ENCODE results near the gene METTL13.
"Not testable (repeated sequence)": the region's sequence is repeated elsewhere in the genome, so short reads cannot be mapped to it uniquely, and the experiment has no call there.

METTL13 gene

DNA sequence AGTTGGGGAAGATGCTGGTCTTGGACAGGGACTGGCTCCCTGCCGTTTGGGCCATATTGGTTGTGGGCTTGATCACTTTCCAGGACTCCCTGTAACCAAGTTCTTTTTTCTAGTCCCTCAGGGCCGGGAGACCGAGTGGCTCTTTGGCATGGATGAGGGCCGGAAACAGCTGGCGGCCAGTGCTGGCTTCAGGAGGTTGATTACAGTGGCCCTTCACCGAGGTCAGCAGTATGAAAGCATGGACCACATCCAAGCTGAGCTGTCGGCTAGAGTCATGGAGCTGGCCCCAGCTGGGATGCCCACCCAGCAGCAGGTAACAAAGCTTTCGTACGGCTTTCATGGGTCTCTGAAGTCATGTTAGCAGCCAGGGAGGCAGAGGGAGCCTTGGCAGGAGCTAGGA is 4.3 kb downstream of the METTL13 start:
- ATAC-seq (replicated peaks), result no peak
- Mint-ChIP-seq H3K9me3 (no peaks in the 10 kb centered on the region), H3K4me3 (no peak overlapping the region), H3K36me3 (peaks cover 55 to 72% of the 10 kb centered on the region in 2 donors), H3K27ac (no peak overlapping the region), H3K4me1 (peaks cover 27 to 42% of the 10 kb centered on the region in 2 donors), H3K27me3 (no peaks in the 10 kb centered on the region)
- no peak for DNase-seq

DNA sequence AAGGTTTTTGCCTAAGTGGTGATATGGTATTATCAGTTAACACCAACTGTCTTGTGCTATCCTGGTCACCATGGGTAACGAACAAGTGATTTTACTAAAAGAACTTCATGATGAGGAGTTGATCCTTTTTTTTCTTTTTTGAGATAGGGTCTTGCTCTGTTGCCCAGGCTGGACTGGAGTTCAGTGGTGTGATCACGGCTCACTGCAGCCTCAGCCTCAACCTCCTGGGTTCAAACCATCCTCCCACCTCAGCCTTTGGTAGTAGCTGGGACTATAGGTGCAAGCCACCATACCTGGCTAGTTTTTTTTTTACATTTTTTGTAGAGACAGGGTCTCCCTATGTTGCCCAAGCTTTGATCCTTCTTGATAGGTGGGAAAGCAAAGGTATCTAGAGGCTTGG is 5.1 kb downstream of the METTL13 start:
- Mint-ChIP-seq H3K4me3 (no peak overlapping the region), H3K9me3 (no peaks in the 10 kb centered on the region), H3K27me3 (no peaks in the 10 kb centered on the region), H3K27ac (no peak overlapping the region), H3K4me1 (peaks cover 26 to 42% of the 10 kb centered on the region in 2 donors), H3K36me3 (peaks cover 59 to 76% of the 10 kb centered on the region in 2 donors)
- DNase-seq (no peak), ATAC-seq (replicated peaks) (no peak)

DNA sequence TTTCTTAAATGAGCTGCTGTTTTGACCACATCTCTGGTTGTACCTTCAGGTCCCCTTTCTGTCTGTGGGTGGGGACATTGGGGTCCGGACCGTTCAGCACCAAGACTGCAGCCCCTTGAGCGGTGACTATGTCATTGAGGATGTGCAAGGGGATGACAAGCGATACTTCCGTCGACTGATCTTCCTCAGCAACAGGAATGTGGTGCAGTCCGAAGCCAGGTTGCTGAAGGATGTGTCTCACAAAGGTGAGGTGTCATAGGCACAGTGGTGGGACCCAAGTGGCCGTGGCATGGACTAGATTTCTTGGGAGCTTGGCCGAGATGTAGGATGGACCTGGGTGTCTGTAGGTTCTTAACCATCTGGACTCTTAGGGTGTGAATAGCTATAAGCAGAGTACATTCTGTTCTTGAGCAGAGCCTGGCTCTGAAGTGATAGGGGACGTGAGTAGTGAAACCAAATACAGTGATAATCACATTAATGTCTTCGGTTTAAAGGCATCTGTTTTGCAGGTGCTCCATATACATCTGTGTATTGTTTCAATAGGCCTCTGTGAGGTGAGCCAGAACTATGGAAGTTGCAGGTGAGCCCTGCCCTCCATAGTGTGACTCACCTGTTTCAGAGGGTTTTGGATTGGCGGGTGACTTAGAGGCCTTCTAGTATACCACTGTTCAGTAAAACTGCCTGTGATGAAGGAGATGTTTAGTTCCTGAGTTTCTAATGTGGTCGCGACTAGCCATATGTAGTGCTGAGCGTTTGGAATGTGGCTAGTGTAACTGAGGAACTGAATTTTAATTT is 6.4 kb downstream of the METTL13 start:
- H3K4me1 Mint-ChIP-seq, result peaks cover 21 to 36% of the 10 kb centered on the region in 2 donors
- ATAC-seq (replicated peaks), result no peak
- peaks cover 58 to 81% of the 10 kb centered on the region in 2 donors for H3K36me3 Mint-ChIP-seq
- no peaks in the 10 kb centered on the region for H3K27me3 Mint-ChIP-seq
- H3K4me3 Mint-ChIP-seq, result no peak overlapping the region
- no peak overlapping the region for H3K27ac Mint-ChIP-seq
- no peak for DNase-seq
- no peaks in the 10 kb centered on the region for H3K9me3 Mint-ChIP-seq

DNA sequence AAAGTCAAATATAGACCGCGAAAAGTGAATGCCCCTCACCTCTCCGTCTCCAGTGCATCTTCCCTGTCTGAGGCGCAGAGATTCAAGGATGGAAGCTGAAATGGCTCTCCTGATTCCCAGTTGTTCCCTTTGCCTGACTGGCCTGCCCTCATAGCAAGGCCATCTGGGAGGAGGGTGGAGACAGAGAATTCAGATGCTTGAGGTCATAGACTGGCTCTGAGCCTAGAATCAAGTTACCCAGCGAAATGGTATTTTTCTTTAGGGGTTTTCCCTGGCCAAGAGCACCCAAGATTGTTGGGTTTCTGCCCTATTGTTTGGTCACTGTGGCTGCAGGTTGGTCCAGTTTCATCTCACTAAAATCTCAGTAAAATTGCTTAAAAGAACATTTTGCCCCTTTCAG is 7.2 kb downstream of the METTL13 start:
- Mint-ChIP-seq H3K27ac (no peak overlapping the region), H3K4me3 (no peak overlapping the region), H3K27me3 (no peaks in the 10 kb centered on the region), H3K9me3 (no peaks in the 10 kb centered on the region), H3K4me1 (peaks cover 16 to 30% of the 10 kb centered on the region in 2 donors), H3K36me3 (peaks cover 56 to 79% of the 10 kb centered on the region in 2 donors)
- DNase-seq, result no peak
- ATAC-seq (replicated peaks), result no peak

DNA sequence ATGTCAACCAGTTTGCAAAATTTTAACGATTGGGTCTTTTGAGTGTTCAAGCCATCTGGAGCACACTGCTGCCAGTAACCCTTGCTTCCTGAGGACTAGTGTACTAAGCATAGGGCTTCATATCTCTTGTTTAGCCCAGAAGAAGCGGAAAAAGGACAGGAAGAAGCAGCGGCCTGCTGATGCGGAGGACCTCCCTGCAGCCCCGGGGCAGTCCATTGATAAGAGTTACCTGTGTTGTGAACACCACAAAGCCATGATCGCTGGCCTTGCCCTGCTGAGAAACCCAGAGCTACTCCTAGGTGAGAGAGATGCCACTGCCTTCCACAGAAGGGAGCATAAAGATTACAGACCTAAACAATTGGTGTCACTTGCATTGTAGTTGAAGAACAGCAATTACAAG is 8.9 kb downstream of the METTL13 start:
- no peaks in the 10 kb centered on the region for H3K27me3 Mint-ChIP-seq

DNA sequence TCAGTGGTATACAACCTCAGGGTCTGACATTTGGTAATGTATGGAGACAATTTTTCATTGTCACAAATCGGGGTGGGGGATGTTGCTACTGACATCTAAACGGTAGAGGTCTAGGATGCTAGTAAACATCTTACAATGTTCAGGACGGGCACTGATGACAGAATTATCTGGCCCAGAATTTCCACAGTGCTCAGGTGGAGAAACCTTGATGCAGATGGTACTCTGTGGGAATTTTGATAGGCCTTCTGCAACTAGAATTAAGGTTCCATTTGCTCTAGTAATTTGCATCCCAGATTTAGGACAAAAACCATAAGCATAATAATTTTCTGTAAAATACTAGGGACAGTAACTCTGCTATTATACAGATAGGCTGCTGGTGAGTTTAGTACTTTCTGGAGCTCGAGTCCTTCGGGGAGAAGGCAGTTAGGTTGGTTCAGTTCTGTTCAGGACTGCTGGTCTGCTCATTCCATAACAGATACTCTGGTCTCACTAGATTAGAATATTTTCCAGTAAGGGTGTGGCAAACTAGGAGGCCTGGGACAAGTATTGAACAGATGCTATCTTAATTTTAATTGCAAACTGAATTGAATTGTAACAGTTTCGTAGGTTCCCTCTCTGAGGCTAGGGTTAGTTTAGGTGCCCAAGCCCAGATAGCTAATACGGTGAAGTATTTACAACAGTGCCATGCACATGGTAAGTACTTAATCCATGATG is 11.4 kb downstream of the METTL13 start:
- Mint-ChIP-seq H3K27me3 (no peaks in the 10 kb centered on the region), H3K4me3 (no peak overlapping the region), H3K36me3 (peaks cover 57 to 78% of the 10 kb centered on the region in 2 donors), H3K4me1 (peaks cover 6 to 11% of the 10 kb centered on the region in 2 donors), H3K27ac (no peak overlapping the region), H3K9me3 (no peaks in the 10 kb centered on the region)
- DNase-seq (no peak), ATAC-seq (replicated peaks) (no peak)

More for the DNA sequence above, 8.9 kb downstream of the METTL13 start:
- Mint-ChIP-seq H3K9me3 (no peaks in the 10 kb centered on the region), H3K27ac (no peak overlapping the region), H3K36me3 (peaks cover 62 to 80% of the 10 kb centered on the region in 2 donors), H3K4me3 (no peak overlapping the region), H3K4me1 (peaks cover 9 to 19% of the 10 kb centered on the region in 2 donors)
- ATAC-seq (replicated peaks) (no peak), DNase-seq (no peak)

DNA sequence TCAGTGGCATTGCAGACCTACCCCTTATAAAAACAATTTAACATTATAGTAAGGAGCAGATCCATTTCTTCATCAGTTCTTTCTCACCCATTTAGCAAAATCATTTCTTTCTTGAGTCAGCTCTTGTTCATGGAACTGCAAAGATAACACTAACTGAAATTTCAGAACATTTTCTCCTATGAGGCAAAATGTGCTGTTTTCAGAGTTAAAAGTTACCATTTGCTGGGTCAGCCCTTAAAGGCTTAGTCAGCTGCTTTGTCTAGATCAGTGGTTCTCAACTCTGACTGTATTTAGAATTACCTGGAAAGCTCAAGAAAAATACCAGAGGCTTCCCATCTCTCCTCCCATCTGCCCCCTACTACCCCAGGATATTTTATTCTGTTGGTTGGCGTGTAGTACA is 12.2 kb downstream of the METTL13 start:
- peaks cover 58 to 79% of the 10 kb centered on the region in 2 donors for H3K36me3 Mint-ChIP-seq
- peak overlapping the region in 1 of 2 donors; percentile 30 for H3K4me3 Mint-ChIP-seq
- no peak overlapping the region for H3K27ac Mint-ChIP-seq
- H3K9me3 Mint-ChIP-seq, result no peaks in the 10 kb centered on the region
- ATAC-seq (replicated peaks) (no peak), DNase-seq (no peak)
- peaks cover 6 to 8% of the 10 kb centered on the region in 2 donors for H3K4me1 Mint-ChIP-seq
- H3K27me3 Mint-ChIP-seq, result no peaks in the 10 kb centered on the region

DNA sequence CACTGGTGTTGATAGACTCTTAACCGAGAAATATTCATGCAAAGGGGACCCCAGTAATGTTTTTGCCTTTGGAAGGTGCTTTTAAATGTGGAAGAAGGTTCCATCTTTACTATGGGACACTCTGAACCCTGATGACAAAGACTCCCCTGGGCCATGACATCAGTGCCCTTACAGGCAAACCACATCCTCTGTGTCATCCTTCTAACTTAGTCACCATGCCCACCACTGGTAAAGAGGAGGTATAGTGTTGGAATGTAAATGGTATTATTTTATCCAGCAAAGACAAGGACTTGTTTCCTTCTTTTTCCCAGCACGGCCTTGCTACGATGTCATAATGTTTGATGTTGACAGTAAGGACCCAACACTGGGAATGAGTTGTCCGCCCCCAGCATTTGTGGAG is 12.6 kb downstream of the METTL13 start:
- Mint-ChIP-seq H3K36me3 (peaks cover 54 to 79% of the 10 kb centered on the region in 2 donors), H3K9me3 (no peaks in the 10 kb centered on the region), H3K4me3 (peak overlapping the region in 1 of 2 donors; percentile 30), H3K27ac (peak overlapping the region; percentile 21), H3K27me3 (no peaks in the 10 kb centered on the region), H3K4me1 (peaks cover 6 to 8% of the 10 kb centered on the region in 2 donors)
- ATAC-seq (replicated peaks) (peak; percentile 84 to 90), DNase-seq (no peak)

DNA sequence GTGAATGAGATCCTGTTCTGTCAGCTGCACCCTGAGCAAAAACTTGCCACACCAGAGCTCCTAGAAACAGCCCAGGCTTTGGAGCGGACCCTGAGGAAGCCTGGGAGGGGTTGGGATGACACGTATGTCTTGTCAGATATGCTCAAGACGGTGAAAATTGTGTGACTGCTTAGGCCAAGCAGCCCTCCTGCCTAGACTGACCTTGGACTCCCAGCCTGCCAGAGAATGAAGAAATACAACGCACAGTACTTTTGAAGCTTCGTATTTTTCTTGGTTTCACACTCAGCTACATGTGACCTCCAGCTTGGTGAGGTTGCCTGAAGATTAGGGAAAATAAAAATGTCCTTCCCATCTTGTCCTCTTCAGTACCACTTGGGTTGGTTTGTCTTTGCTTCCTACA is 15.1 kb downstream of the METTL13 start:
- peaks cover 6 to 8% of the 10 kb centered on the region in 2 donors for H3K4me1 Mint-ChIP-seq
- no peak for DNase-seq
- H3K4me3 Mint-ChIP-seq, result no peak overlapping the region
- peaks cover 47 to 64% of the 10 kb centered on the region in 2 donors for H3K36me3 Mint-ChIP-seq
- ATAC-seq (replicated peaks), result no peak
- H3K27me3 Mint-ChIP-seq, result no peaks in the 10 kb centered on the region
- no peaks in the 10 kb centered on the region for H3K9me3 Mint-ChIP-seq
- peak overlapping the region; percentile 21 for H3K27ac Mint-ChIP-seq

DNA sequence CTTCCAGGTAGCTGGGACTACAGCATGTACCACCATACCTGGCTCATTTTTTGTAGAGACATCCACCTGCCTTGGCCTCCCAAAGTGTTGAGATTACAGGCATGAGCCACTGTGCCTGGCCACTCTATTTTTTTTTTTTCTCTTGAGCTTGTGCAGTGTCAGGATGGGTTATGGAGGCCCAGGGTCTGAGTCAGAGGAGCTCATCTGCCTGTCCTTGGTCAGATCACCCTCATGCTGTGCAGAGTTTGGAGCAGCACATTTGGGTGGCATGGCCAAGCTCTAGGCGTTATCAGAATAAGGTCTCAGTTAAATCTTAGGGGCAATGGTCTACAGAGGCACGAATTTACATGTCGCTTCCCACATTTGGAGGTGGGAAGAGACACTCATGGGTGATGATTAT is 16.9 kb downstream of the METTL13 start:
- Mint-ChIP-seq H3K36me3 (peaks cover 44 to 59% of the 10 kb centered on the region in 2 donors), H3K4me3 (no peak overlapping the region), H3K4me1 (peaks cover 6 to 8% of the 10 kb centered on the region in 2 donors), H3K9me3 (no peaks in the 10 kb centered on the region), H3K27me3 (no peaks in the 10 kb centered on the region), H3K27ac (peak overlapping the region; percentile 27)
- no peak for ATAC-seq (replicated peaks)
- DNase-seq, result no peak

DNA sequence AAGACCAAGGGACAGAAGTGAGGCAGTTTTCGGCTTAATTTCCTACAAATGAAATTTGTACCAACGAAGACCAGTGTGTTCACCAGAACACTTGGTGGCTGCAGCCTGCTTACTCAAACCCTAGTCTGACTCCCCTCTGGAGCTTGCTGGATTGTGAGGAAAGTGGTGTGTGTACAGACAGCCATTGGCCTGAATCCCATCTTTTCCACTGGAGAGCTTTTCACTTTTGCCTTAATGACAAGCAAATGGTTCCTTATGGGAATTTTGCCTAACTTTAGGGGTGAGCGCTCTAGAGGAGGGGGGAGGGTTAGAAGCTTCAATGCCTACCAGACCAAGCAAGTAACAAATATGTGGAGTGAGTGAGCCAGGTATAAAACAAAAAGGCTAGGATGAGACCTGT is 17.3 kb downstream of the METTL13 start:
- H3K27ac Mint-ChIP-seq, result no peak overlapping the region
- H3K27me3 Mint-ChIP-seq, result no peaks in the 10 kb centered on the region

DNA sequence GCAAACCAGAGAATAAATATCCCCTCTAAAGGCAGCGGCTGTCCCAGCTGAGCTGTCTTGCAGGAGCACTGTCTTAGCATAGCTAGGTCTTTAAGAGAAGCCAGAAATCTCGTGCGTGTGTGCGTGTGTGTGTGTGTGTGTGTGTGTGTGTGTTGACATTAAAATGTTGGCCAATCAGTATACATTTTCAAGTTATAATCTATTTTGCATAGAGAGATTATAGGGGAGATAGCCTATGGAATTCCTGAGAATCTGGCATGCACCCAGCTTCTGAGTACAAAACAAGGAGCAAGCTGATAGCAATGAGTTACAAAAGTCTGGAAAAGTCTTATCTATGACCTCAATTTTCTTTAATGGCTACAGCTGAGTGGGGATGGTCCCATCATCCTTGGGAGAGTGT is 17.7 kb downstream of the METTL13 start:
- DNase-seq (no peak), ATAC-seq (replicated peaks) (no peak)
- Mint-ChIP-seq H3K36me3 (peaks cover 40 to 55% of the 10 kb centered on the region in 2 donors), H3K9me3 (no peaks in the 10 kb centered on the region), H3K4me1 (peaks cover 1 to 3% of the 10 kb centered on the region in 2 donors), H3K27ac (no peak overlapping the region), H3K27me3 (no peaks in the 10 kb centered on the region), H3K4me3 (no peak overlapping the region)

More for the DNA sequence above, 17.3 kb downstream of the METTL13 start:
- Mint-ChIP-seq H3K4me1 (peaks cover 5 to 6% of the 10 kb centered on the region in 2 donors), H3K36me3 (peaks cover 44 to 59% of the 10 kb centered on the region in 2 donors), H3K9me3 (no peaks in the 10 kb centered on the region), H3K4me3 (no peak overlapping the region)
- DNase-seq, result no peak
- ATAC-seq (replicated peaks), result no peak

DNA sequence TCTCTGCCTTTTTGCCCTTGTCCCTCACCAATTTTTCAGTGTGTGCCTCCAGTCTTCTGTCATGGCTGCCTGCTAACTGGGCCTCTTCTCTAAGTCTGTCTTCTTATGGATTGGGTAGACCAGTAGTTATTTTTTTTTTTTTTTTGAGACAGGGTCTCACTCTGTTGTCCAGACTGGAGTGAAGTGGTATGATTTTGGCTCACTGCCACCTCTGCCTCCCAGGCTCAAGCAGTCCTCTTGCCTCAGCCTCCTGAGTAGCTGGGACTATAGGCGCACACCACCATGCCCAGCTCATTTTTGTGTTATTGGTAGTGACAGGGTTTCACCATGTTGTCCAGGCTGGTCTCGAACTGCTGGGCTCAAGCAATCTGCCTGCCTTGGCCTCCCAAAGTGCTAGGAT is 18.2 kb downstream of the METTL13 start:
- not testable (repeated sequence) for DNase-seq; H3K9me3 Mint-ChIP-seq; H3K4me1 Mint-ChIP-seq; ATAC-seq (replicated peaks); H3K27me3 Mint-ChIP-seq; H3K4me3 Mint-ChIP-seq; H3K27ac Mint-ChIP-seq
- peaks cover 35 to 50% of the 10 kb centered on the region in 2 donors for H3K36me3 Mint-ChIP-seq

DNA sequence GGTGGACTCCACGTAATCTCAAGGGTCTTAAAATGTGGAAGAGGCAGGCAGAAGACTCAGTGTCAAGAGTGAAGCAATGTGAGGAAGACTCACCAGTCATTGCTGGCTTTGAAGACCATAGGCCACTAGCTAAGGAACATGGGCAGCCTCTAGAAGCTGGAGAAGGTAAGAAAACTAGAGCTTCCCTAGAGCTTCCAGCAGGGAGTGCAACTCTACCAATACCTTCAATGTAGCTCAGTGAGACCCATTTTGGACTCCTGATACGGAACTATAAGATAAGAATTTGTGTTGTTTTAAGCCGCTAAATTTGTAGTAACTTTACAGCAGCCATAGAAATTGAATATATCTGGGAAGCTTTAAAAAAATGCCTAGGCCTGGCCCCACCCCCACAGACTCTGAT is 18.9 kb downstream of the METTL13 start:
- Mint-ChIP-seq H3K36me3 (peaks cover 30 to 45% of the 10 kb centered on the region in 2 donors), H3K27me3 (no peaks in the 10 kb centered on the region), H3K4me3 (no peak overlapping the region), H3K9me3 (no peaks in the 10 kb centered on the region), H3K27ac (no peak overlapping the region), H3K4me1 (peaks cover 2 to 3% of the 10 kb centered on the region in 2 donors)
- no peak for DNase-seq
- no peak for ATAC-seq (replicated peaks)

DNA sequence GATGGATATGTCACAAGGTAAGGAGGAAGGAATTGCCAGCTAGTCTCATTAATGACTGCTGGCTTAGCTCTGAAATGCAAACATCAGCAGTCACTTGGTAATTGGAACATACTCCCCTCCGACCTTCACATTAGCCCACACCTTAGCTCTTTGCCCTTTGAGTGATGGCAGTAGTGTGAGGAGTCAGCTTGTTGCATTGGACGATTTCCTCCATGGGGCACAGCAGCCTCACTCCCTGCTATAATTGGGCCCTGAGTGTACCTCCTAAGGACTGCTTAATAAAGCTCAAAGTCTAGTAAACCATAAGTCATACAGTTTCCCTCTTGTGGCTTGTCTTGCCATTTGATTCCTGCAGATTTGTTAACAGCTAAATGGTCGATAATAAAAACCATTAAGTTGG is 19.4 kb downstream of the METTL13 start:
- H3K27me3 Mint-ChIP-seq, result no peaks in the 10 kb centered on the region
- DNase-seq, result no peak
- H3K4me3 Mint-ChIP-seq, result no peak overlapping the region

More for the DNA sequence above, 19.4 kb downstream of the METTL13 start:
- Mint-ChIP-seq H3K36me3 (peaks cover 27 to 44% of the 10 kb centered on the region in 2 donors), H3K4me1 (peaks cover 7 to 8% of the 10 kb centered on the region in 2 donors), H3K27ac (no peak overlapping the region), H3K9me3 (no peaks in the 10 kb centered on the region)
- no peak for ATAC-seq (replicated peaks)
